Upper lobe of left lung (tissue), 4 donors: ENCODE measurements around the gene ZBTB26.

Source experiments
- CTCF ChIP-seq, 6 experiments: fragments of 450-650 bp in 4 of 6; fragments of 200-600 bp in 2 of 6; sonication (generic) in 2 of 6; IDR thresholded peaks; one replicate each; pipeline ENCODE4 v1.5.1; 2016 to 2019; ENCODE audit warnings: antibody characterized with exemption in 6 of 6
- POLR2AphosphoS5 ChIP-seq, 2 donors: sonication (generic); formaldehyde crosslinking; IDR thresholded peaks; one replicate each; pipeline ENCODE4 v1.5.1; 2017; ENCODE audit warnings: antibody characterized with exemption in 2 of 2

- TF ChIP-seq CTCF (IDR thresholded peaks at IDR 0.05) (no peak), POLR2AphosphoS5 (IDR thresholded peaks at IDR 0.05) (peak; percentile 65 to 80)
Observed at GRCh38 chr9:122931226-122932121, at the start of gene ZBTB26.
